Thymus (tissue), 11 donors: ENCODE measurements around the gene PPHLN1. TPM values are rescaled to one million over a fixed set of nuclear protein-coding genes. Genes with fewer than 3 reads are reported as not detected.
A peak's percentile ranks its signal among the peaks of the same experiment; 100 is the strongest.
"Not testable (repeated sequence)": the region's sequence is repeated elsewhere in the genome, so short reads cannot be mapped to it uniquely, and the experiment has no call there.

Experiments used
- DNase-seq, 9 donors: peaks; one replicate each; pipeline ENCODE4 v3.0.0-alpha.2; 2013; ENCODE audit warnings: low spot score in 9 of 9, low read depth in 6 of 9, missing footprints in 1 of 9
- H3K27ac ChIP-seq, 2 donors: one replicate each; pipeline ENCODE4 v1.5.1; 2013; ENCODE audit warnings: control low read depth in 1 of 2, low read depth in 1 of 2, low read length in 1 of 2, mild to moderate bottlenecking in 1 of 2, moderate library complexity in 1 of 2
- H3K27me3 ChIP-seq, 2 donors: one replicate each; pipeline ENCODE4 v1.5.1; 2013; ENCODE audit warnings: low read length in 1 of 2; ENCODE audit not compliant: control insufficient read depth in 2 of 2, insufficient read depth in 1 of 2
- H3K36me3 ChIP-seq, 2 donors: one replicate each; pipeline ENCODE4 v1.5.1; 2013; ENCODE audit warnings: low read length in 1 of 2, mild to moderate bottlenecking in 1 of 2, moderate library complexity in 1 of 2; ENCODE audit not compliant: control insufficient read depth in 2 of 2, insufficient read depth in 2 of 2
- H3K4me1 ChIP-seq, 2 donors: one replicate each; pipeline ENCODE4 v1.5.1; 2013; ENCODE audit warnings: low read length in 2 of 2; ENCODE audit not compliant: control insufficient read depth in 2 of 2, insufficient read depth in 2 of 2
- H3K4me3 ChIP-seq, 2 donors: one replicate each; pipeline ENCODE4 v1.5.1; 2013; ENCODE audit warnings: low read length in 2 of 2, control low read depth in 1 of 2, mild to moderate bottlenecking in 1 of 2
- H3K9me3 ChIP-seq, 2 donors: one replicate each; pipeline ENCODE4 v1.5.1; 2013; ENCODE audit warnings: low read length in 1 of 2, mild to moderate bottlenecking in 1 of 2; ENCODE audit not compliant: control insufficient read depth in 2 of 2, insufficient read depth in 1 of 2
- WGBS: extraction: QIAGEN DNeasy Blood & Tissue Kit; methylation state at CpG from one replicate; pipeline ENCODE4 v1.1.7; 2013; 5-methylcytosine and 5-hydroxymethylcytosine counted together
- polyA plus RNA-seq: library from polyadenylated mRNA; stranded (reverse); fragments of 200-250 nt; gene quantifications from one replicate; pipeline ENCODE4 v1.2.3, GENCODE V29; 2013
- total RNA-seq: library from RNA; stranded (reverse); fragments of 120-200 nt; gene quantifications from one replicate; pipeline ENCODE4 v1.2.4, GENCODE V29; 2013
- donor health status: healthy.

PPHLN1 gene
- total and polyA plus RNA-seq, 2 donors, result 60.7 to 64.5 TPM

DNA sequence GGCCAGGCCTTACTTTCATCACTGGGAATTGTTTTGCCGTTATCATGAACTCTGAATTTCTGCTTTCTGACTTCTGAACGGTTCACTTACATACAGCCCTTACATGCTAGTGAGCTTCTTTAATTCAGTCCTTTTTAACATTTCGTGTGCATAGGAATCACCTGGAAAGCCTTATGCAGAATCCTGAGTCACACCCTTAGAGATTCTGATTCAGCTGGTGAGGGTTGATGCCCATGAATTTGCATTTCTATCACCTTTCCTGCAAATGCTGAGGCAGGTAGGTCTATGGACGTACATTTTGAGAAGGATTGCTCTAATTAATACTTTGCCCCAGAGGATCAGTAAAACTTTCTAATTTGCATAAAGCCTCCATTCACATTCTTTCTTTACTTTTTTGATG is 44.0 kb downstream of the PPHLN1 start:
- Histone ChIP-seq H3K27ac (no peak overlapping the region), H3K4me3 (no peak overlapping the region), H3K27me3 (no peaks in the 10 kb centered on the region), H3K9me3 (no peaks in the 10 kb centered on the region), H3K4me1 (no peaks in the 10 kb centered on the region), H3K36me3 (peaks cover 0 to 4% of the 10 kb centered on the region in 2 donors)
- DNase-seq, result no peak
- 94% methylated on average over 4 of the region's 4 CpGs for WGBS

DNA sequence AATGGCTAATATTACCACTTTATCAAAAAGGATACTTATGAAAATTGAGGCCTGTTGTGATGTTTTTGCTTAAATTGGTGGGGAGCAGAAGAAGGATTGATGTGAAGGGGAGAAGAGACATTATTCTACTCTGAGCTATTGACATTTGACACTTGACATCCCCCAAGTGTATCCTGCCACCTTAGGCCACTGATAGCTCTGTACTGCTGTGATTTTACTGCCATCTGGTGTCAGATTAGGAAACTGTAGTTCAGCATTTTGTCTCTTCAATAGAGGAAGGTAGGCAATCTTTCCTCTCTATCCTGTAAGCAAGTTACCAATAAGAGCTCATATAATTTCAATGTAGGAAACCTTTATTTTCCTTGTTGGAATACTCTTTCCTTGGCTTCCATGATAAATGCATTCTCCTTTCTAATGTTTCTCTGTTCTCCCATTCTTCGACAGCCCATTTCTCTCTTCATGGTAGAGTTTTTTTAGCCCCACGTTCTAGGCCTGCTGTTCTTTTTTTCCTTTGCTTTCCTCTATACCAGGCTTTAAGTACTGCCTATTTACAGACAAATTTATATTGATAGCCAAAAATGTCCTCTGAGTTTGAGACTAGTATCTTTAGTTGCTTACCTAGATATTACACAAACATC is 46.3 kb downstream of the PPHLN1 start:
- peaks cover 6 to 24% of the 10 kb centered on the region in 2 donors for H3K36me3 ChIP-seq
- no peaks in the 10 kb centered on the region for H3K4me1 ChIP-seq
- H3K27ac ChIP-seq, result no peak overlapping the region
- peak; percentile 9 to 80 (median 58) for DNase-seq
- no peak overlapping the region for H3K4me3 ChIP-seq
- H3K27me3 ChIP-seq, result no peaks in the 10 kb centered on the region
- WGBS, result 98% methylated on average over 2 of the region's 2 CpGs
- no peaks in the 10 kb centered on the region for H3K9me3 ChIP-seq

DNA sequence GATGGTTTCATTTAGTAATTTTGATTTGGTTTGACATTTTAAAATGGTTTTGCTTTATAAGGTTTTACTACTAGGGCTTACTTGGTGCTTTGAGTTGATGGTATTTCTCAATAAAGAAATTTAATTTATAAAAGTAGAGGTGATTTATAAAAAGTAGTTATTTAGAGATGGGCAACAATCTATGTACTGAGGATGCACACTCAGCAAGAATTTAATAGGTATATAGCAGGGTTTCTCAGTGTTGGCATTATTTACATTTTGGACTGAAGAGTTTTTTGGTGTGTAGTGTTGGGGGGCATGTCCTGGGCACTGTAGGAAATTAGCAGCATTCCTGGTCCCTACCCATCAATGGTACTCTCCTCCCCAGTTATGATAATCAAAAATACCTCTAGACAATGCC is 47.7 kb downstream of the PPHLN1 start:
- peaks cover 6 to 24% of the 10 kb centered on the region in 2 donors for H3K36me3 ChIP-seq
- H3K4me3 ChIP-seq, result no peak overlapping the region
- H3K4me1 ChIP-seq, result no peaks in the 10 kb centered on the region
- no peak for DNase-seq
- H3K27me3 ChIP-seq, result no peaks in the 10 kb centered on the region
- H3K27ac ChIP-seq, result no peak overlapping the region
- no peaks in the 10 kb centered on the region for H3K9me3 ChIP-seq

DNA sequence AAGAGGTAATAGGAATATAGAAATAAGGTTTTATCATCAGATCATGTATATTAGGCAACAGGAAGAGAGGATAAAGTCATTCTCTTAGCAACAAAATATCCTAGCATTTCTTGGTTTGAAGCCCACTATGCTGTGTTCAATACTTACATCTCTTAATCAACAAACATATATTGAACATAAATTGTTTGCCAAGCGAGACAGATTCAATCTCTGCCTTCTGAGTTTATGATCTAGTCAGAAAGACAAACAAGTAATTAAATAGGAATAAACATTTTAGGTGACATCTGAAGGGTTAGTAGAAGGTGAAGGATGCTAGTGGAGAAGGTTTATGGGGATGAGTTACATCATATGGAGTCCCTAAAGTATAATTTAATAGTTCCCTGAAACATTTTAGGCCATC is 54.8 kb downstream of the PPHLN1 start:
- peaks cover 3 to 13% of the 10 kb centered on the region in 2 donors for H3K36me3 ChIP-seq
- H3K9me3 ChIP-seq, result no peaks in the 10 kb centered on the region
- no peaks in the 10 kb centered on the region for H3K27me3 ChIP-seq
- H3K27ac ChIP-seq, result no peak overlapping the region
- H3K4me1 ChIP-seq, result no peaks in the 10 kb centered on the region
- no peak overlapping the region for H3K4me3 ChIP-seq
- no peak for DNase-seq
- WGBS, result 51% methylated on average over 1 of the region's 1 CpG

DNA sequence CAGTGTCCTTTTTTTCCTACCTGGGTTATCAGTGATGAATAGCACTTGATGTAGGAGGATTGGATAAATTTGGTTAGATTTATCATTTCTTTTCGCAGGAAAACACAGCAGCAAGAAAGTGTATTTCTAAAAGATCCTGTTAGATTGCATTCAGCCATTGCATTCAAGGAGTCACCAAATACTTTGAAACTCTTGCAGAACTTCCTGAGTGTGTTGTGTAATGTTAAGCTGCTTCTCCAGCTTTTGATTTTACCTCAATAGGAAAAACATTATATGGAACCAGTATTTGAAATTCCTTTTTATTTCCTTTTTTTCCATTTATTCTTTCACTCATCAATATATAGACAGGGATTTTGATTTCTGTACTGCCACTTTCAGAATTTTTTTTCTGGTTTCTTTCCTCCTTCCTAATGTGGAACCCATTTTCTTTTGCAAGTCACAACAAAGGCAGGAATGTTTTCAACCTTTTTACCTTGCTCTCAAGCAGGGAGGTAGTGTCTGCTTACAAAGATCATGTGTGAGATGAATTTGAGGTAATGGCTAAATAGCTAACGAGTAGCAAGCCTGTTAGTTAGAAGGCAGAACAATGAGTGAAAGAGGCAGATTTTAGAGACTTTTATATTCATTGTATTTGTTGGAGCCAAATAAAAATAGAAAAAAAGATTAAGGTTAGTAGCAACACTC is 56.2 kb downstream of the PPHLN1 start:
- no peak for DNase-seq
- no peaks in the 10 kb centered on the region for H3K27me3 ChIP-seq
- H3K36me3 ChIP-seq, result peaks cover 0 to 3% of the 10 kb centered on the region in 2 donors
- no peak overlapping the region for H3K4me3 ChIP-seq
- 89% methylated on average over 2 of the region's 2 CpGs for WGBS
- H3K9me3 ChIP-seq, result no peaks in the 10 kb centered on the region
- H3K27ac ChIP-seq, result no peak overlapping the region
- no peaks in the 10 kb centered on the region for H3K4me1 ChIP-seq

DNA sequence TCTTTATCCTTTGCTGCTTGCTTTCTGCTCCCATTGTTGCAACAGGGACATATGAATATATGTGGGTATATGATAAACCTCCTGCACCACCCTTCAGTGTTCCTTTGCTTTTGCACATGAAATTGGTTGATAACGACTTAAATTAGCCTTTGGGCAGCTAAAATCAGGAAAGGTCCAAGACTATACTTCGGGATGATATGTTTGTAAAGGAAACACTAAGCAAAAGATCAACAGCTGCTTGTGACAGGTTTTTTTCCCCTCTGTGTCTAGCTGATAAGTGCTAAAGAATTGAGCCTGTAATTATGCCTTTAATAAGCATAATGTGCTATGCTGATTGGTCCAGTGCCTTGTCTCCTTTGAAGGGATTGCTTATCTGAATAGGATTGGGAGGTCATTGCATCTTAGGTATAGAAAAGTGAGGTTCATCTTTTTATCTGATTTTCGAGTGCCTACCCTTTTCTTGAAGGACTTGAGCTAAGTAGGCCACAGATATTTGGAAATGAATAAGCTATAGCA is 59.4 kb downstream of the PPHLN1 start:
- 96% methylated on average over 3 of the region's 3 CpGs for WGBS

DNA sequence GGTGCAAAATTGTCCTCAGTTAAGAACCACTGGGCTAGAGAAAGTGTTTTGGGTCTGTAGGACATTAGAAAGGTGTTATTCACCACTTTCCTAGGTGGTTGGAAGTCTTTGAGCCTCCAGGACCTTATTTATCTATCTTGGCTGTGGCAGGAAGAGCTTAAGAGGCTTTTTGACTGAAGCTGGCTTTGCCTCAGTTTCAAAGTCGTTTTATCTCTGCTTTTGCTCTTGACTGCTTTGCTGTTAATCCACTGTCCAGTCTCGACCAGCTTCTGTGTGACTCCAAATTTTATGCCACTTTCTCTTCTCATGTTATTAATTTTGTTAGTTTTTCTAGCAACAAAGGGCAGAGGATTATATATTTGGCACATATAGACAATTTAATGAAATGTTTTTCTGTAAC is 60.3 kb downstream of the PPHLN1 start:
- H3K36me3 ChIP-seq, result peaks cover 10 to 17% of the 10 kb centered on the region in 2 donors
- H3K9me3 ChIP-seq, result no peaks in the 10 kb centered on the region
- H3K4me3 ChIP-seq, result no peak overlapping the region
- no peak for DNase-seq
- no peak overlapping the region for H3K27ac ChIP-seq
- H3K4me1 ChIP-seq, result no peaks in the 10 kb centered on the region
- 96% methylated on average over 2 of the region's 2 CpGs for whole genome bisulfite sequencing
- no peaks in the 10 kb centered on the region for H3K27me3 ChIP-seq

More for the DNA sequence above, 59.4 kb downstream of the PPHLN1 start:
- no peak overlapping the region for H3K4me3 ChIP-seq
- H3K27ac ChIP-seq, result no peak overlapping the region
- H3K4me1 ChIP-seq, result no peaks in the 10 kb centered on the region
- DNase-seq, result no peak
- no peaks in the 10 kb centered on the region for H3K27me3 ChIP-seq
- H3K9me3 ChIP-seq, result no peaks in the 10 kb centered on the region
- peaks cover 10 to 12% of the 10 kb centered on the region in 2 donors for H3K36me3 ChIP-seq

DNA sequence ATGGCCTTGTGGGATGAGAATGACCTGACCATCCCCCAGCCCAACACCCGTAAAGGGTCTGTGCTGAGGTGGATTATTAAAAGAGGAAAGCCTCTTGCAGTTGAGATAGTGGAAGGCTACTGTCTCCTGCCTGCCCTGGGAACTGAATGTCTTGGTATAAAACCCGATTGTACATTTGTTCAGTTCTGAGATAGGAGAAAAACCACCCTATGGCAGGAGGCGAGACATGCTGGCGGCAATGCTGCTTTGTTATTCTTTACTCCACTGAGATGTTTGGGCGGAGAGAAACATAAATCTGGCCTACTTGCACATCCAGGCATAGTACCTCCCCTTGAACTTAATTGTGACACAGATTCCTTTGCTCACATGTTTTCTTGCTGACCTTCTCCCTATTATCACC is 62.1 kb downstream of the PPHLN1 start:
- not testable (repeated sequence) for H3K4me3 ChIP-seq, H3K9me3 ChIP-seq, H3K27ac ChIP-seq, H3K27me3 ChIP-seq, DNase-seq, H3K4me1 ChIP-seq
- H3K36me3 ChIP-seq, result peaks cover 10 to 21% of the 10 kb centered on the region in 2 donors
- WGBS, result 96% methylated on average over 5 of the region's 5 CpGs

DNA sequence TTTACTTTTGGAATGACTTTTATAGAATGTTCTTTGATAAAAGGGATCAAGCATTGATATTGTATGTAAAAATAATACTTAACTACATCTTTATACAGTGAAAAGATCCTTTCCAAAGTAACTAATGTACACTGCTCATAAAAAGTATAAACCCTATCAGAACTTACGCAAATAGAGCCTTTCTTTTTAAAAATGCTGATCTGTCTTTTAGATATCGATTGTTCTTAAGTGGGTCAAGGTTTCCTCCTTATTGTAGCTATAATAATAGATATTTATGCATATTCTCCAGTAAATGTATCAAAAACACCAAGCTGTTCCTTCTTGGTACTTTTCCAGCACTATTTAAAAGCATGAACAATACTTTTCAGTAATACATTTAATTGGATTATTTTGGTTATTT is 68.5 kb downstream of the PPHLN1 start:
- Histone ChIP-seq H3K36me3 (peaks cover 3 to 21% of the 10 kb centered on the region in 2 donors), H3K4me3 (no peak overlapping the region), H3K9me3 (no peaks in the 10 kb centered on the region), H3K27me3 (no peaks in the 10 kb centered on the region), H3K4me1 (no peaks in the 10 kb centered on the region), H3K27ac (no peak overlapping the region)
- WGBS, result 98% methylated on average over 2 of the region's 2 CpGs
- no peak for DNase-seq
